ENCODE data around the gene PLCL1.

DNA sequence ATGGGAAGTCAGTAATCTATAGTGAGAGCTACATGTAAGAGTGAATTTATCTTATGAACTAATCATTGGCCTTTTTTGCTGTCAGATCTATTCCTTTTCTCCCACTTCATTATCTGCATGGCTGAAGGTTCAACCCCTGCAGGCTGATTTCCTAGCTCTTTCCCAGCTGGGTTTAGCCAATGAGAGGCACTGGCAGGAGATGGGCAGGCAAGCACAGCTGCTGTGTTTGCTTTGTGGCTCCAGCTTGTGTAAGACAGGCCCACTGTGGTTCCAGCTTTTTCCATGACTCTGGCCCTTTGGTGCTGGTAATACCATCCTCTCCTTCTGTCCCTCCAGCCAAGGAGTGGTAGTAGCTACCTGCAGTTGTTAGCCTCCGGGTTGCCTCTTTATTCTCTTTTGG is 248.8 kb downstream of the PLCL1 start:
- TF ChIP-seq CTCF (IDR thresholded peaks at IDR 0.05 in 8 of 11, conservative IDR thresholded peaks at IDR 0.05 in 3 of 11) (no peak), POLR2AphosphoS5 (IDR thresholded peaks at IDR 0.05) (no peak)
